Measurements from ENCODE around the gene MRTFB.

Gene MRTFB

DNA sequence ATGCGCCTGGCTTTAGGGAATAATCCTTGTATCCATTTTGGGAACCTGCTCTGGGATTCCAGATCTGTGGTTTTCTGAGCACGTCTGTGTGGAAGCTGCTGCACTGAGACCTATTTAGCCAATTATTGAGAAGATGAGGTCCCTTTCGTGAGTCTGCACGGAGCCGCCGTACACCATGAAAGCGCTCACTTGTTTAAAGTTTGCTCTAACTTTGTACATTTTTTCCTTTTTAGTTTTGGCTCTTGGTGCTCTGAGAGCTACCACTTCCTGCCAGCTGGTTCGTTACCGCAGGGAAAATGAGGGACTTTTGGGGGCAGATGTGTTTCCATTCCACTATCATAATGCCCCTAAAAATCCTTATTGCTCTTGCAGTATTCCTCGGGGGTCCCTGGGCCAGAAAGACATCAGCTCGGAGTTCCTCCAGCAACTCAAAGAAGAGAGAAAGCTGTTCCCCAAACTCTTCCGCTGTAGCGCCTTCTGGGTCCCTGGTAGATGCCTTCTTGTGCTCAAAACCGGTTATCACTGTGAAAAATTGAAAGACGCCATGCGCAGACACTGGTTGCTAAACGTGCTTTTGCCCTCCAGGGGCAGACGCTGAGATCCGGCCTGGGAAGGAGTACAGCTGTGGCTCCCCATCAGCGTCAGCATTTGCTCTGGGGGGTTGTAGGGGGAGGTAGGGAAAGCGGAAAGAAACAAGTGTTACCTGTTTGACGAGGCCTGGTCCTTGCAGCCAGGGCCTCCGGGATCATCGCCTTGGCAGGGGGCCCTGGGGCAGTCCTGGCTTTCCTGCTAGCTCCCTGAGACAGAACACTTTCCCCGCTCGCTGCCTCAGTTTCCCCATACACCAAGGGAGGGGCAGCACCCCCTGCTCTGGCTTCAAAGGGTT, 238.1 kb downstream of the MRTFB start:
- Histone ChIP-seq H3K4me2 (ENCODE audit: low read length) (peak overlapping the region; percentile 72), H4K20me1 (ENCODE audit: insufficient read depth, low read length) (peaks cover 9% of the 10 kb centered on the region; the same call in 1 of the 2 replicates), H3K36me3 (replicated peaks; ENCODE audit: low read depth, low read length) (no peaks in the 10 kb centered on the region), H3K9me3 (ENCODE audit: insufficient read depth, low read length) (no peaks in the 10 kb centered on the region), H3K9ac (ENCODE audit: low read length) (peak overlapping the region; percentile 49), H3K4me3 (ENCODE audit: low read length) (peak overlapping the region; percentile 62), H3K79me2 (ENCODE audit: low read length) (peaks cover 41% of the 10 kb centered on the region), H3K4me1 (ENCODE audit: low read length) (peaks cover 69% of the 10 kb centered on the region), H3K27ac (ENCODE audit: low read length) (peak overlapping the region; percentile 52), H3K27me3 (ENCODE audit: low read depth, low read length) (0 out of 2 replicates have a peak, but pooled peaks cover 2% of the 10 kb centered on the region), H2AFZ (ENCODE audit: low read depth, low read length) (peak overlapping the region; percentile 80)
- no peak for TF ChIP-seq EZH2phosphoT487 (IDR thresholded peaks at IDR 0.05; ENCODE audit: low read depth)
- peak; percentile 17; the same call in 1 of the 2 replicates for TF ChIP-seq CTCF (IDR thresholded peaks at IDR 0.05; ENCODE audit: low read depth, low read length)

DNA sequence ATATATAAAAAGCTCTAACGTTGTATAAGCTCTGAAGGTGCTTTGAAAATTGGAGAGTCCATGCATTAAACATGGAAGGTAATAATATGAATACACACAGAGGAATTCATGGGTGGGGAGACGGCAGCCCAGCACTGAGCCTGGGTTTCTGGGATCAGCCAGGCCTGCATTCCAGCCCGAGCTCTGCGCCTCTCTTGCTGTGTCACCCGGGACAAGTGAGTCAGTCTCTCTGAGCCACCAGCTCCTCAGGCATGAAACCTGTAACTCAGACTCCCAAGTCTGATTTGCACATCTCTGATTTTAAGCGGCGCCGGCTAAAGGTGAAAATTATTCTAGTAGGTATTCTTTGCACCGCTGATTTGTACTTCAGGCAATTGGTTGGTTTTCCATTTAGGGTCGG, 238.8 kb downstream of the MRTFB start:
- Histone ChIP-seq H3K9me3 (ENCODE audit: insufficient read depth, low read length) (no peaks in the 10 kb centered on the region), H3K4me3 (ENCODE audit: low read length) (peak overlapping the region; percentile 62), H3K4me2 (ENCODE audit: low read length) (peak overlapping the region; percentile 72), H4K20me1 (ENCODE audit: insufficient read depth, low read length) (peaks cover 5% of the 10 kb centered on the region; the same call in 1 of the 2 replicates), H3K4me1 (ENCODE audit: low read length) (peaks cover 65% of the 10 kb centered on the region), H3K9ac (ENCODE audit: low read length) (peak overlapping the region; percentile 49), H3K36me3 (replicated peaks; ENCODE audit: low read depth, low read length) (no peaks in the 10 kb centered on the region), H3K79me2 (ENCODE audit: low read length) (peaks cover 36% of the 10 kb centered on the region), H3K27me3 (ENCODE audit: low read depth, low read length) (no peaks in the 10 kb centered on the region), H2AFZ (ENCODE audit: low read depth, low read length) (peak overlapping the region; percentile 8; the same call in 1 of the 2 replicates), H3K27ac (ENCODE audit: low read length) (peak overlapping the region; percentile 52)
- no peak for TF ChIP-seq CTCF (IDR thresholded peaks at IDR 0.05; ENCODE audit: low read depth, low read length)

DNA sequence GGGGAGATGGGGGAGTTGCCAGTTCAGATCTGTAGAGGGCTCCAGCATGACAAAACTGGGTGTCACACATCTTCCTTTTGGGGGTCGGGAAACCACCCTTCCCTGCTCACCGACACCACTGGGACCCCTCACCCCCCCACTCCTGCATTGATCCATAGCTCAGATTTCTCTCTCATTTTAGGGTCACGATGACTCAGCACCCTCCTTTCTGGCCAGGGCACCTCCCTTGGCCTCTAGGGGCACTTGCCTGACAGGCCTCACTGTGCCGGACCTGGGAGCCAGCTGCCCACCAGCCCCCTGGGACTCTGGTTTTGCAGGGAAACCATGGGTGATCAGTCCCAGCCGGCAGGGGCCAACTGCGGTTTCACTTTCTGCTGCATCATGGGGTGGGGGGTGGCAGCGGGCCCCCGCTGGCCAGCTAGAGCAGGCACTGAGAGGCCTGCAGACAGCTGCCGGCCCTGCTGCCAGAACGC, 239.4 kb downstream of the MRTFB start:
- peak overlapping the region; percentile 72 for H3K4me2 ChIP-seq (ENCODE audit: low read length)
- TF ChIP-seq EZH2phosphoT487 (IDR thresholded peaks at IDR 0.05; ENCODE audit: low read depth), result no peak
- TF ChIP-seq CTCF (IDR thresholded peaks at IDR 0.05; ENCODE audit: low read depth, low read length), result peak; percentile 40
- H3K36me3 ChIP-seq (replicated peaks; ENCODE audit: low read depth, low read length), result no peaks in the 10 kb centered on the region
- peak overlapping the region; percentile 49; the same call in 1 of the 2 replicates for H3K9ac ChIP-seq (ENCODE audit: low read length)
- H3K27ac ChIP-seq (ENCODE audit: low read length), result peak overlapping the region; percentile 52
- H3K4me1 ChIP-seq (ENCODE audit: low read length), result peaks cover 58% of the 10 kb centered on the region
- H3K9me3 ChIP-seq (ENCODE audit: insufficient read depth, low read length), result no peaks in the 10 kb centered on the region
- peaks cover 30% of the 10 kb centered on the region for H3K79me2 ChIP-seq (ENCODE audit: low read length)
- H3K27me3 ChIP-seq (ENCODE audit: low read depth, low read length), result no peaks in the 10 kb centered on the region
- no peaks in the 10 kb centered on the region; the same call in 1 of the 2 replicates for H4K20me1 ChIP-seq (ENCODE audit: insufficient read depth, low read length)
- peak overlapping the region; percentile 62 for H3K4me3 ChIP-seq (ENCODE audit: low read length)
- peak overlapping the region; percentile 8; the same call in 1 of the 2 replicates for H2AFZ ChIP-seq (ENCODE audit: low read depth, low read length)

DNA sequence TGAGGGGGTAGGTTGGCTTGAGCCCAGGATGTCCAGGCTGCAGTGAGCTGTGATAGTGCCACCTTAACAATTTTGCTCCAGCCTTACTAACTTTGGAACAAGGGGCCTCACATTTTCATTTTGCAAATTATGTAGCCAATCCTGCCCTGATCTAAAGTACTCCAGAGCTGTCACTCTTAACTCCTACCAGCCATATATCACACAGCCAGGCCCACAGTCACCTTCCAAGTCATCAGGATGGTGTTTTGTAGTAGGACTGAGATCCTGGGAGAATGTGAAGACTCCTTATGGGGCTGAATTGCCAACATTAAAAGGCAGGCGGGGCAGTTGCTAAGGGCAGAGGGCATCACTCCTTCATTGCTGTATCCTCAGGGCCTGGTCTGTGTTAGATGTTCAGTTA, 243.0 kb downstream of the MRTFB start:
- Histone ChIP-seq H3K27me3 (ENCODE audit: low read depth, low read length) (no peaks in the 10 kb centered on the region), H3K4me3 (ENCODE audit: low read length) (no peak overlapping the region), H3K9me3 (ENCODE audit: insufficient read depth, low read length) (no peaks in the 10 kb centered on the region), H2AFZ (ENCODE audit: low read depth, low read length) (no peak overlapping the region), H3K9ac (ENCODE audit: low read length) (no peak overlapping the region), H3K79me2 (ENCODE audit: low read length) (peaks cover 8% of the 10 kb centered on the region), H4K20me1 (ENCODE audit: insufficient read depth, low read length) (no peaks in the 10 kb centered on the region), H3K36me3 (replicated peaks; ENCODE audit: low read depth, low read length) (no peaks in the 10 kb centered on the region), H3K4me2 (ENCODE audit: low read length) (no peak overlapping the region), H3K4me1 (ENCODE audit: low read length) (peaks cover 22% of the 10 kb centered on the region), H3K27ac (ENCODE audit: low read length) (no peak overlapping the region)
- TF ChIP-seq EZH2phosphoT487 (IDR thresholded peaks at IDR 0.05; ENCODE audit: low read depth) (no peak), CTCF (IDR thresholded peaks at IDR 0.05; ENCODE audit: low read depth, low read length) (no peak)
